Chondrocyte (in vitro differentiated cells): ENCODE data around the gene NPHP4. TPM values are rescaled to one million over a fixed set of nuclear protein-coding genes. Genes with fewer than 3 reads are reported as not detected.

Experiments used
- DNase-seq: peaks from one replicate; pipeline ENCODE4 v3.0.0; 2021; ENCODE audit warnings: mixed read lengths, low spot score
- H3K27ac Mint-ChIP-seq: one replicate; pipeline ENCODE4 v1.8.0; 2021; ENCODE audit warnings: mild to moderate bottlenecking, moderate library complexity, mixed read lengths; ENCODE audit not compliant: unreplicated experiment
- H3K27me3 Mint-ChIP-seq: 2 replicates; pipeline ENCODE4 v1.8.0; 2021; ENCODE audit warnings: low read depth, mixed read lengths
- H3K36me3 Mint-ChIP-seq: 2 replicates; pipeline ENCODE4 v1.8.0; 2021; ENCODE audit warnings: low read depth, mixed read lengths
- H3K4me1 Mint-ChIP-seq: 2 replicates; pipeline ENCODE4 v1.8.0; 2021; ENCODE audit warnings: low read depth, mild to moderate bottlenecking, mixed read lengths
- H3K4me3 Mint-ChIP-seq: one replicate; pipeline ENCODE4 v1.8.0; 2021; ENCODE audit warnings: mild to moderate bottlenecking, moderate library complexity, mixed read lengths; ENCODE audit not compliant: unreplicated experiment
- H3K9me3 Mint-ChIP-seq: 2 replicates; pipeline ENCODE4 v1.8.0; 2021; ENCODE audit warnings: low read depth, mixed read lengths
- total RNA-seq: library from RNA; stranded (reverse); gene quantifications from 3 replicates; pipeline ENCODE4 v1.2.1, GENCODE V29; 2021
- TF ChIP-seq, protein P1 (sequence below): fragments of 200-600 bp; sonication (generic); IDR thresholded peaks from 2 replicates; pipeline ENCODE4 v1.5.0; 2021; ENCODE audit warnings: antibody characterized with exemption, mild to moderate bottlenecking, moderate library complexity

NPHP4 gene
- total RNA-seq, 1 donor from 2014 or later, result 8.7 TPM

DNA sequence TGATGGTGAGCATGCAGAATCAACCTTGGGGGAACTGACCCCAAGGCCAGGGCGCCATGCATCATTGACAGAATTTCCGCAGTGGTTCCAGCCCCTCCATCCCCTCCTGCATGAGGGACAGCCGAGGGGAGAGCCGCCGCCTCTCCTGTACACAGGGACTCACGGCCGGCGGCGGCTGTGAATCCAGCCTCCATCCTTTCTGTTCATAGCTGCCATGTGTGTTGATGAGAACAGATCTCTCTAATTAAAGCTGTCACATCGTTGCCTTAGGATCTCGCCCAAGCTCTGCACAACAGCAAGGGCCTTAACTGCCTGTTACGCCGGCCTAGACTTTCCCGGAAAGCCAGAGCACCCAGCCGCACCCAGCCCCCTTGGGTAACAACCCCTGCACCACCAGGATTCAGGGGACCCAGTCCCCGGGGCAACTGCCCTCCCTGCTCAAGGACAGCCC is 151.6 kb downstream of the NPHP4 start:
- H3K27ac Mint-ChIP-seq, result no peak overlapping the region

DNA sequence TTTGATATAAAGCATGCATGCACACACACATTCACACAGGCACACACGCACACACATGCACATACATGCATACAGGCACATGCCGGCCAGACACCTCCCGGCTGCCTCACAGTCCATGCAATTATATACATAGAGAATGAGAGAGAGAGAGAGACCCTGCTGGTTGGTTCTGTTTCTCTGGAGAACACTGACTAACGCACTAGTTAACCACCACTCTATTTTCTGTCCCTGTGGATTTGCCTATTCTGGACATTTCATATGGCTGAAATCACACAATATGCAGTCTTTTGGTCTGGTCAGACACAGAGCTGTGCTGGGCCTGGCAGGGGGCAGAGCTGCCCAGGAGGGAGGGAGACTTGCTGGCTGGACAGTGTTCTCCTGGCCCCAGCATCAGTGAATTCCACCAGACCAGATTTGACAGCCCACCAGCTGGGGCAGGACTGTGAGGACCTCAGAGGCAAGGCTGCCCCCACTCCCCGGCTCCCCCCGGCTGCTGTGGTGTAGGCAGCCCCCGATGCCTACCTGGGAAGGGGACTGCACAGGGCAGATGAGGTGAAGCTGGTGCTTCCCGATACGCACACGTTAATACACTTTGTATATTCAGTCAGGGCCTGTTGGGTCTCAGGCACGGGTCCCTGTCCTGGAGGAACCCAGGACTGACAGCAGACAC is 152.2 kb downstream of the NPHP4 start:
- DNase-seq, result no peak
- Mint-ChIP-seq H3K27me3 (peaks cover 28% of the 10 kb centered on the region), H3K4me1 (no peaks in the 10 kb centered on the region), H3K4me3 (no peak overlapping the region), H3K36me3 (no peaks in the 10 kb centered on the region), H3K27ac (no peak overlapping the region), H3K9me3 (no peaks in the 10 kb centered on the region)
- TF ChIP-seq, protein P1, sequence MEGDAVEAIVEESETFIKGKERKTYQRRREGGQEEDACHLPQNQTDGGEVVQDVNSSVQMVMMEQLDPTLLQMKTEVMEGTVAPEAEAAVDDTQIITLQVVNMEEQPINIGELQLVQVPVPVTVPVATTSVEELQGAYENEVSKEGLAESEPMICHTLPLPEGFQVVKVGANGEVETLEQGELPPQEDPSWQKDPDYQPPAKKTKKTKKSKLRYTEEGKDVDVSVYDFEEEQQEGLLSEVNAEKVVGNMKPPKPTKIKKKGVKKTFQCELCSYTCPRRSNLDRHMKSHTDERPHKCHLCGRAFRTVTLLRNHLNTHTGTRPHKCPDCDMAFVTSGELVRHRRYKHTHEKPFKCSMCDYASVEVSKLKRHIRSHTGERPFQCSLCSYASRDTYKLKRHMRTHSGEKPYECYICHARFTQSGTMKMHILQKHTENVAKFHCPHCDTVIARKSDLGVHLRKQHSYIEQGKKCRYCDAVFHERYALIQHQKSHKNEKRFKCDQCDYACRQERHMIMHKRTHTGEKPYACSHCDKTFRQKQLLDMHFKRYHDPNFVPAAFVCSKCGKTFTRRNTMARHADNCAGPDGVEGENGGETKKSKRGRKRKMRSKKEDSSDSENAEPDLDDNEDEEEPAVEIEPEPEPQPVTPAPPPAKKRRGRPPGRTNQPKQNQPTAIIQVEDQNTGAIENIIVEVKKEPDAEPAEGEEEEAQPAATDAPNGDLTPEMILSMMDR, result no peak

More for the DNA sequence above, 151.6 kb downstream of the NPHP4 start:
- DNase-seq, result no peak
- no peak overlapping the region for H3K4me3 Mint-ChIP-seq
- TF ChIP-seq, protein P1, result no peak
- H3K36me3 Mint-ChIP-seq, result no peaks in the 10 kb centered on the region
- no peaks in the 10 kb centered on the region for H3K9me3 Mint-ChIP-seq
- H3K4me1 Mint-ChIP-seq, result no peaks in the 10 kb centered on the region
- peaks cover 26% of the 10 kb centered on the region for H3K27me3 Mint-ChIP-seq

DNA sequence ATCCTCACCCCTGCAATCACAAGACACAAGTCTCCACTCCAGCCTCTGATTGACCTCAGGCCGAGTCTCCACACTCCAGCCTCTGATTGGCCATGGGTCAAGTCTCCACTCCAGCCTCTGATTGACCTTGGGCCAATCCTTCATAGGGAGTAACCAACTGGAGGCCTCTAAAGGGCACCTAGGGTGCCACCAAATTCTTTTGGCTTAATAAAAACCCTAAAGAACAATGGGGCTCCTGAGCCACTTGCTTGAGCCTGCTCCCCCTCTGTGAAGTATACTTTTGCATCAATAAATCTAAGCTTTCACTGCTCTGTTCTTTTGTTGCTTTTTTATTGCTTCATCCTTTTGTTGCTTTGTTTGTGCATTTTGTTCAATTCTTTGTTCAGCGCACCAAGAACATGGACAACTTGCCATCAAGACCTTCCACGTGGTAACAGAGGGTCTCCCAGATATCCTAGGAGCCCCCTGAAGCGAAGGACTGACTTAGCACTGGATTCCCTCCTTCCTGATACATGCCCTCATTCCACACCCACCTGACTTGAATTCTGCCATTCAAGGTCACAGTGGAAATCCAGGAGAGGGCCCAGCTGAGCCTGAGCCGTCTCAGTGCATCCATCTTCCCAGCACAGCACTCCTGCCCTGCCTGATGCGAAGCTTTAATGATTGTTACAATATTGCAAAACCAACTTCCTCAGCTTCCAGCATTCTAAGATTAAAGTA is 152.9 kb downstream of the NPHP4 start:
- Mint-ChIP-seq H3K27me3 (peaks cover 28% of the 10 kb centered on the region), H3K27ac (no peak overlapping the region), H3K9me3 (no peaks in the 10 kb centered on the region), H3K4me3 (no peak overlapping the region), H3K4me1 (no peaks in the 10 kb centered on the region), H3K36me3 (no peaks in the 10 kb centered on the region)
- DNase-seq, result no peak
- TF ChIP-seq, protein P1, result no peak

DNA sequence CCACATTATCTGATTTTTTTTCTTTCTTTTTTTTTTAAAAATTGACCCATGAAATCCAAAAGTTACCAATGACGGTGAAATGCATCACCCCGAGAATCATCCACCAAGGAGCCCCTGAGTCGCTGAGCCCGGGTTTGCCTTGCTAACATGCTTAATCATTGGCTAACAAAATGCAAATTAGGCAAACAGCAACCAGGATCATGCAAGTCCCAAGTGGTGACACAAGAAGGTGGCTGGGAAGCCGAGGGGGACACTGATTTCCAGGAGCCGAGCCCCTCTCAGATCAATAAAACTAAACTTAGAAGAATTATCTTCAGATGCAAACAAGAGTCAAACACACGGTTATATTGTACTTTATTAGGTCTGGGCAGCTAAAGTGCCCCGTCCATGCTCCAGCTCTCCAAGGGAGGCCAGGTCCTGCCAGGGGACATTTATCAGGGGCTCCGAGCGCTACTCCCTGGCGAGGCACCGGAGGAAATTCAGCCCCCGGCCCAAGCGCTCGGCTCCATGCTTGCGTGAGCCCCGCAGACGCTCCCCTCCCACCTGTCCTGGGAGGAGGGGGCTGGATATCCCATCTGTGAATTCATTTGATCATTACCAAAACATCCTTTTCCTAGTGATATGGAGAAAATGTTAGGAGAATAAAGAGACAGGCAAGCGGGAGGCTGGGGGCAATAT is 154.1 kb downstream of the NPHP4 start:
- H3K9me3 Mint-ChIP-seq, result no peaks in the 10 kb centered on the region
- DNase-seq, result peak; percentile 47

More for the DNA sequence above, 154.1 kb downstream of the NPHP4 start:
- Mint-ChIP-seq H3K27me3 (peaks cover 25% of the 10 kb centered on the region), H3K4me3 (no peak overlapping the region), H3K4me1 (no peaks in the 10 kb centered on the region), H3K36me3 (no peaks in the 10 kb centered on the region), H3K27ac (no peak overlapping the region)
- TF ChIP-seq, protein P1, result no peak
